Right lobe of liver (tissue), 4 donors: ENCODE data around the gene CMC4.

ENCODE experiments used
- POLR2A ChIP-seq: fragments of 450-650 bp; IDR thresholded peaks from one replicate; pipeline ENCODE4 v1.6.1; 2017; ENCODE audit warnings: antibody characterized with exemption, mild to moderate bottlenecking
- TF ChIP-seq, protein P1 (sequence below), 4 donors: fragments of 200-600 bp in 3 of 4; fragments of 450-650 bp in 1 of 4; IDR thresholded peaks; one replicate each; pipeline versions ENCODE4 v1.5.1 to v1.8.0; 2016 to 2022; ENCODE audit warnings: antibody characterized with exemption in 4 of 4, mild to moderate bottlenecking in 2 of 4
- donor health status: DM: no; HTN: no; CAD: no.
- donor health status: DM: no; HTN: no; CAD: no.
- donor health status: DM: no; HTN: yes; CAD: no.

GRCh38 chrX:155086961-155087735 lies 16.2 kb upstream of the CMC4 start:
- TF ChIP-seq, protein P1, sequence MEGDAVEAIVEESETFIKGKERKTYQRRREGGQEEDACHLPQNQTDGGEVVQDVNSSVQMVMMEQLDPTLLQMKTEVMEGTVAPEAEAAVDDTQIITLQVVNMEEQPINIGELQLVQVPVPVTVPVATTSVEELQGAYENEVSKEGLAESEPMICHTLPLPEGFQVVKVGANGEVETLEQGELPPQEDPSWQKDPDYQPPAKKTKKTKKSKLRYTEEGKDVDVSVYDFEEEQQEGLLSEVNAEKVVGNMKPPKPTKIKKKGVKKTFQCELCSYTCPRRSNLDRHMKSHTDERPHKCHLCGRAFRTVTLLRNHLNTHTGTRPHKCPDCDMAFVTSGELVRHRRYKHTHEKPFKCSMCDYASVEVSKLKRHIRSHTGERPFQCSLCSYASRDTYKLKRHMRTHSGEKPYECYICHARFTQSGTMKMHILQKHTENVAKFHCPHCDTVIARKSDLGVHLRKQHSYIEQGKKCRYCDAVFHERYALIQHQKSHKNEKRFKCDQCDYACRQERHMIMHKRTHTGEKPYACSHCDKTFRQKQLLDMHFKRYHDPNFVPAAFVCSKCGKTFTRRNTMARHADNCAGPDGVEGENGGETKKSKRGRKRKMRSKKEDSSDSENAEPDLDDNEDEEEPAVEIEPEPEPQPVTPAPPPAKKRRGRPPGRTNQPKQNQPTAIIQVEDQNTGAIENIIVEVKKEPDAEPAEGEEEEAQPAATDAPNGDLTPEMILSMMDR (IDR thresholded peaks at IDR 0.05), result no peak
- no peak for TF ChIP-seq POLR2A
